Measurements from ENCODE around the gene OR6J1.

OR6J1 gene

GRCh38 chr14:22606380-22606779, 37.8 kb downstream of the OR6J1 start:
- Histone ChIP-seq H3K9me3 (replicated peaks in 1 of 2; ENCODE audit: control insufficient read depth in 2 of 2, insufficient read depth in 1 of 2, low read depth in 1 of 2, low read length in 2 of 2) (no peaks in the 10 kb centered on the region), H3K14ac (ENCODE audit: low read length) (no peak overlapping the region), H2BK15ac (ENCODE audit: low read length) (no peak overlapping the region), H3K79me1 (ENCODE audit: low read depth, low read length) (no peaks in the 10 kb centered on the region), H3K4me1 (ENCODE audit: control insufficient read depth in 2 of 2, insufficient read depth in 1 of 2, low read depth in 1 of 2, low read length in 2 of 2) (no peaks in the 10 kb centered on the region), H3K9ac (ENCODE audit: low read depth, low read length, poor library complexity) (no peak overlapping the region), H3K36me3 (replicated peaks in 1 of 2; ENCODE audit: control insufficient read depth in 2 of 2, insufficient read depth in 2 of 2, low read length in 2 of 2) (peaks cover 49 to 55% of the 10 kb centered on the region in 2 donors), H2BK5ac (ENCODE audit: low read length) (no peak overlapping the region), H4K8ac (ENCODE audit: low read depth, low read length) (no peak overlapping the region), H3K4me2 (ENCODE audit: insufficient read depth, low read length, poor library complexity, severe bottlenecking) (no peak overlapping the region), H3K27me3 (ENCODE audit: control insufficient read depth in 3 of 3, insufficient read depth in 3 of 3, low read depth in 1 of 3, low read length in 3 of 3) (no peaks in the 10 kb centered on the region), H2BK120ac (ENCODE audit: low read depth, low read length) (no peak overlapping the region), H3K4me3 (ENCODE audit: low read length in 2 of 2) (no peak overlapping the region), H2AFZ (ENCODE audit: low read length) (no peak overlapping the region), H3K4ac (ENCODE audit: low read length) (no peak overlapping the region), H3K27ac (replicated peaks; ENCODE audit: low read length) (no peak overlapping the region), H4K91ac (ENCODE audit: low read depth, low read length, poor library complexity) (no peak overlapping the region), H2AK5ac (ENCODE audit: low read depth, low read length) (no peak overlapping the region), H3K18ac (ENCODE audit: low read length) (no peak overlapping the region), H2BK12ac (ENCODE audit: low read length) (no peak overlapping the region), H3K23ac (ENCODE audit: low read depth, low read length, poor library complexity) (no peak overlapping the region)
- no peak for DNase-seq (ENCODE audit: low spot score)
- no CpG with 5 or more reads among the region's 6 CpGs for WGBS, 2 donors (ENCODE audit: extremely low coverage in 2 of 2, insufficient read length in 2 of 2, insufficient replicate concordance in 1 of 2)

GRCh38 chr14:22602862-22603261, 41.3 kb downstream of the OR6J1 start:
- Histone ChIP-seq H2BK15ac (ENCODE audit: low read length) (no peak overlapping the region), H3K23ac (ENCODE audit: low read depth, low read length, poor library complexity) (no peak overlapping the region), H2AFZ (ENCODE audit: low read length) (no peak overlapping the region), H3K79me1 (ENCODE audit: low read depth, low read length) (no peaks in the 10 kb centered on the region), H3K9ac (ENCODE audit: low read depth, low read length, poor library complexity) (no peak overlapping the region), H3K4me2 (ENCODE audit: insufficient read depth, low read length, poor library complexity, severe bottlenecking) (no peak overlapping the region), H2BK120ac (ENCODE audit: low read depth, low read length) (no peak overlapping the region), H3K27me3 (ENCODE audit: control insufficient read depth in 3 of 3, insufficient read depth in 3 of 3, low read depth in 1 of 3, low read length in 3 of 3) (peaks cover 0 to 5% (median 0%) of the 10 kb centered on the region in 3 experiments), H3K9me3 (replicated peaks in 1 of 2; ENCODE audit: control insufficient read depth in 2 of 2, insufficient read depth in 1 of 2, low read depth in 1 of 2, low read length in 2 of 2) (no peaks in the 10 kb centered on the region), H3K27ac (replicated peaks; ENCODE audit: low read length) (no peak overlapping the region), H3K36me3 (replicated peaks in 1 of 2; ENCODE audit: control insufficient read depth in 2 of 2, insufficient read depth in 2 of 2, low read length in 2 of 2) (peaks cover 35 to 43% of the 10 kb centered on the region in 2 donors), H2AK5ac (ENCODE audit: low read depth, low read length) (no peak overlapping the region), H3K18ac (ENCODE audit: low read length) (no peak overlapping the region), H2BK12ac (ENCODE audit: low read length) (no peak overlapping the region), H3K14ac (ENCODE audit: low read length) (no peak overlapping the region), H3K4ac (ENCODE audit: low read length) (no peak overlapping the region), H4K8ac (ENCODE audit: low read depth, low read length) (no peak overlapping the region), H2BK5ac (ENCODE audit: low read length) (no peak overlapping the region), H3K4me3 (ENCODE audit: low read length in 2 of 2) (no peak overlapping the region), H3K4me1 (ENCODE audit: control insufficient read depth in 2 of 2, insufficient read depth in 1 of 2, low read depth in 1 of 2, low read length in 2 of 2) (peaks cover 0 to 4% of the 10 kb centered on the region in 2 donors), H4K91ac (ENCODE audit: low read depth, low read length, poor library complexity) (no peak overlapping the region)
- no peak for DNase-seq (ENCODE audit: low spot score)

- H4K91ac ChIP-seq (ENCODE audit: low read depth, low read length, poor library complexity): no peak overlapping the region
- H3K9ac ChIP-seq (ENCODE audit: low read depth, low read length, poor library complexity): no peak overlapping the region
- H3K4me1 ChIP-seq (ENCODE audit: control insufficient read depth in 2 of 2, insufficient read depth in 1 of 2, low read depth in 1 of 2, low read length in 2 of 2): peaks cover 4 to 6% of the 10 kb centered on the region in 2 donors
- H2BK15ac ChIP-seq (ENCODE audit: low read length): no peak overlapping the region
- H3K18ac ChIP-seq (ENCODE audit: low read length): no peak overlapping the region
- no peak overlapping the region for H2BK12ac ChIP-seq (ENCODE audit: low read length)
- no peak overlapping the region for H3K27ac ChIP-seq (replicated peaks; ENCODE audit: low read length)
- H3K27me3 ChIP-seq (ENCODE audit: control insufficient read depth in 3 of 3, insufficient read depth in 3 of 3, low read depth in 1 of 3, low read length in 3 of 3): peaks cover 0 to 13% (median 0%) of the 10 kb centered on the region in 3 experiments
- no peak overlapping the region for H3K4me2 ChIP-seq (ENCODE audit: insufficient read depth, low read length, poor library complexity, severe bottlenecking)
- H3K23ac ChIP-seq (ENCODE audit: low read depth, low read length, poor library complexity): no peak overlapping the region
- 100% methylated on average over 1 of the region's 5 CpGs; no CpG with 5 or more reads in 1 of the 2 donors for WGBS, 2 donors (ENCODE audit: extremely low coverage in 2 of 2, insufficient read length in 2 of 2, insufficient replicate concordance in 1 of 2)
- no peaks in the 10 kb centered on the region for H3K9me3 ChIP-seq (replicated peaks in 1 of 2; ENCODE audit: control insufficient read depth in 2 of 2, insufficient read depth in 1 of 2, low read depth in 1 of 2, low read length in 2 of 2)
- H3K79me1 ChIP-seq (ENCODE audit: low read depth, low read length): no peaks in the 10 kb centered on the region
- no peak overlapping the region for H2BK5ac ChIP-seq (ENCODE audit: low read length)
- no peak overlapping the region for H2AK5ac ChIP-seq (ENCODE audit: low read depth, low read length)
- no peak overlapping the region for H2AFZ ChIP-seq (ENCODE audit: low read length)
- DNase-seq (ENCODE audit: low spot score): no peak
- peaks cover 29 to 36% of the 10 kb centered on the region in 2 donors for H3K36me3 ChIP-seq (replicated peaks in 1 of 2; ENCODE audit: control insufficient read depth in 2 of 2, insufficient read depth in 2 of 2, low read length in 2 of 2)
- H3K4ac ChIP-seq (ENCODE audit: low read length): no peak overlapping the region
- no peak overlapping the region for H3K14ac ChIP-seq (ENCODE audit: low read length)
- no peak overlapping the region for H3K4me3 ChIP-seq (ENCODE audit: low read length in 2 of 2)
- no peak overlapping the region for H2BK120ac ChIP-seq (ENCODE audit: low read depth, low read length)
- no peak overlapping the region for H4K8ac ChIP-seq (ENCODE audit: low read depth, low read length)
These were observed 42.2 kb downstream of the OR6J1 start for GRCh38 chr14:22601996-22602395.

GRCh38 chr14:22601456-22601855, 42.7 kb downstream of the OR6J1 start:
- no peak overlapping the region for H2BK15ac ChIP-seq (ENCODE audit: low read length)
- DNase-seq (ENCODE audit: low spot score): no peak
- H3K27ac ChIP-seq (replicated peaks; ENCODE audit: low read length): no peak overlapping the region
- peaks cover 0 to 17% (median 0%) of the 10 kb centered on the region in 3 experiments for H3K27me3 ChIP-seq (ENCODE audit: control insufficient read depth in 3 of 3, insufficient read depth in 3 of 3, low read depth in 1 of 3, low read length in 3 of 3)
- no peak overlapping the region for H4K8ac ChIP-seq (ENCODE audit: low read depth, low read length)
- no peak overlapping the region for H2BK12ac ChIP-seq (ENCODE audit: low read length)
- no peak overlapping the region for H3K9ac ChIP-seq (ENCODE audit: low read depth, low read length, poor library complexity)
- H3K4me1 ChIP-seq (ENCODE audit: control insufficient read depth in 2 of 2, insufficient read depth in 1 of 2, low read depth in 1 of 2, low read length in 2 of 2): peaks cover 4 to 6% of the 10 kb centered on the region in 2 donors
- no peak overlapping the region for H3K4ac ChIP-seq (ENCODE audit: low read length)
- peaks cover 28 to 32% of the 10 kb centered on the region in 2 donors for H3K36me3 ChIP-seq (replicated peaks in 1 of 2; ENCODE audit: control insufficient read depth in 2 of 2, insufficient read depth in 2 of 2, low read length in 2 of 2)
- H2AFZ ChIP-seq (ENCODE audit: low read length): no peak overlapping the region
- no peak overlapping the region for H3K14ac ChIP-seq (ENCODE audit: low read length)
- no peak overlapping the region for H4K91ac ChIP-seq (ENCODE audit: low read depth, low read length, poor library complexity)
- no peak overlapping the region for H3K4me2 ChIP-seq (ENCODE audit: insufficient read depth, low read length, poor library complexity, severe bottlenecking)
- no CpG with 5 or more reads among the region's 2 CpGs for WGBS, 2 donors (ENCODE audit: extremely low coverage in 2 of 2, insufficient read length in 2 of 2, insufficient replicate concordance in 1 of 2)
- H3K23ac ChIP-seq (ENCODE audit: low read depth, low read length, poor library complexity): no peak overlapping the region
- no peak overlapping the region for H3K18ac ChIP-seq (ENCODE audit: low read length)
- no peak overlapping the region for H3K4me3 ChIP-seq (ENCODE audit: low read length in 2 of 2)
- no peak overlapping the region for H2AK5ac ChIP-seq (ENCODE audit: low read depth, low read length)
- no peak overlapping the region for H2BK120ac ChIP-seq (ENCODE audit: low read depth, low read length)
- H2BK5ac ChIP-seq (ENCODE audit: low read length): no peak overlapping the region
- no peaks in the 10 kb centered on the region for H3K79me1 ChIP-seq (ENCODE audit: low read depth, low read length)
- H3K9me3 ChIP-seq (replicated peaks in 1 of 2; ENCODE audit: control insufficient read depth in 2 of 2, insufficient read depth in 1 of 2, low read depth in 1 of 2, low read length in 2 of 2): no peaks in the 10 kb centered on the region
